Measurements from ENCODE around the gene DZANK1. TPM values are rescaled to one million over a fixed set of nuclear protein-coding genes. Genes with fewer than 3 reads are reported as not detected.

The DZANK1 gene
- total and polyA plus RNA-seq, 2 experiments from 2014 or later, result 7.9 to 8.3 TPM

- Histone ChIP-seq H2AFZ (no peak overlapping the region), H3K36me3 (ENCODE audit: insufficient read depth) (no peaks in the 10 kb centered on the region), H3K9me2 (ENCODE audit: insufficient read depth) (no peaks in the 10 kb centered on the region), H3K4me1 (ENCODE audit: insufficient read depth) (no peaks in the 10 kb centered on the region), H3K79me2 (replicated peaks; ENCODE audit: insufficient read depth) (no peaks in the 10 kb centered on the region), H3K4me2 (no peak overlapping the region), H4K20me1 (replicated peaks; ENCODE audit: insufficient read depth) (no peaks in the 10 kb centered on the region), H3K4me3 (no peak overlapping the region), H3K27me3 (ENCODE audit: insufficient read depth) (no peaks in the 10 kb centered on the region), H3K27ac (ENCODE audit: low read depth) (no peak overlapping the region), H3F3A (replicated peaks; ENCODE audit: low read depth) (no peaks in the 10 kb centered on the region)
- Mint-ChIP-seq H3K36me3 (ENCODE audit: low read depth) (no peaks in the 10 kb centered on the region), H3K27ac (no peak overlapping the region), H3K4me1 (no peaks in the 10 kb centered on the region), H3K9me3 (no peaks in the 10 kb centered on the region), H3K27me3 (ENCODE audit: insufficient read depth, low read depth, poor library complexity) (peaks cover 2% of the 10 kb centered on the region), H3K4me3 (no peak overlapping the region)
- DNase-seq (ENCODE audit: low spot score), result no peak
- no peak for TF ChIP-seq EZH2 (IDR thresholded peaks at IDR 0.05; ENCODE audit: low read depth, unreplicated experiment)
- no peak for ATAC-seq
Measured at GRCh38 chr20:18428490-18429173, 38.2 kb downstream of the DZANK1 start.

GRCh38 chr20:18427214-18427613, 39.6 kb downstream of the DZANK1 start:
- Histone ChIP-seq H3K4me1 (ENCODE audit: insufficient read depth) (peaks cover under 1% of the 10 kb centered on the region; the same call in 1 of the 2 replicates), H3K27ac (ENCODE audit: low read depth) (no peak overlapping the region), H3K4me3 (no peak overlapping the region), H3K27me3 (ENCODE audit: insufficient read depth) (no peaks in the 10 kb centered on the region), H3K4me2 (no peak overlapping the region), H3K9me2 (ENCODE audit: insufficient read depth) (no peaks in the 10 kb centered on the region), H4K20me1 (replicated peaks; ENCODE audit: insufficient read depth) (no peaks in the 10 kb centered on the region), H2AFZ (no peak overlapping the region), H3K79me2 (replicated peaks; ENCODE audit: insufficient read depth) (no peaks in the 10 kb centered on the region), H3F3A (replicated peaks; ENCODE audit: low read depth) (no peaks in the 10 kb centered on the region), H3K36me3 (ENCODE audit: insufficient read depth) (no peaks in the 10 kb centered on the region)
- Mint-ChIP-seq H3K36me3 (ENCODE audit: low read depth) (no peaks in the 10 kb centered on the region), H3K27ac (no peak overlapping the region), H3K4me3 (no peak overlapping the region), H3K4me1 (peaks cover 1% of the 10 kb centered on the region; the same call in 2 of the 3 replicates), H3K27me3 (ENCODE audit: insufficient read depth, low read depth, poor library complexity) (no peaks in the 10 kb centered on the region), H3K9me3 (no peaks in the 10 kb centered on the region)
- ATAC-seq (no peak), DNase-seq (ENCODE audit: low spot score) (no peak)
- TF ChIP-seq POLR2AphosphoS5 (IDR thresholded peaks at IDR 0.05; ENCODE audit: low read depth) (no peak), ZNF331 (CRISPR knock-in tag; IDR thresholded peaks at IDR 0.05; ENCODE audit: low read depth) (no peak), ETS1 (IDR thresholded peaks at IDR 0.05) (no peak), STAT1 (IDR thresholded peaks at IDR 0.05; ENCODE audit: unreplicated experiment) (no peak), CREB1 (CRISPR knock-in tag; IDR thresholded peaks at IDR 0.05; ENCODE audit: low read depth) (no peak), NANOG (IDR thresholded peaks at IDR 0.05; ENCODE audit: borderline replicate concordance) (no peak), CTCF (conservative IDR thresholded peaks at IDR 0.05; ENCODE audit: low read depth in 2 of 2) (no peak), JUNB (IDR thresholded peaks at IDR 0.05; ENCODE audit: unreplicated experiment) (no peak), ZNF114 (CRISPR knock-in tag; IDR thresholded peaks at IDR 0.05) (no peak), EZH2 (IDR thresholded peaks at IDR 0.05; ENCODE audit: low read depth, unreplicated experiment) (no peak)
- TF ChIP-seq, protein P1, sequence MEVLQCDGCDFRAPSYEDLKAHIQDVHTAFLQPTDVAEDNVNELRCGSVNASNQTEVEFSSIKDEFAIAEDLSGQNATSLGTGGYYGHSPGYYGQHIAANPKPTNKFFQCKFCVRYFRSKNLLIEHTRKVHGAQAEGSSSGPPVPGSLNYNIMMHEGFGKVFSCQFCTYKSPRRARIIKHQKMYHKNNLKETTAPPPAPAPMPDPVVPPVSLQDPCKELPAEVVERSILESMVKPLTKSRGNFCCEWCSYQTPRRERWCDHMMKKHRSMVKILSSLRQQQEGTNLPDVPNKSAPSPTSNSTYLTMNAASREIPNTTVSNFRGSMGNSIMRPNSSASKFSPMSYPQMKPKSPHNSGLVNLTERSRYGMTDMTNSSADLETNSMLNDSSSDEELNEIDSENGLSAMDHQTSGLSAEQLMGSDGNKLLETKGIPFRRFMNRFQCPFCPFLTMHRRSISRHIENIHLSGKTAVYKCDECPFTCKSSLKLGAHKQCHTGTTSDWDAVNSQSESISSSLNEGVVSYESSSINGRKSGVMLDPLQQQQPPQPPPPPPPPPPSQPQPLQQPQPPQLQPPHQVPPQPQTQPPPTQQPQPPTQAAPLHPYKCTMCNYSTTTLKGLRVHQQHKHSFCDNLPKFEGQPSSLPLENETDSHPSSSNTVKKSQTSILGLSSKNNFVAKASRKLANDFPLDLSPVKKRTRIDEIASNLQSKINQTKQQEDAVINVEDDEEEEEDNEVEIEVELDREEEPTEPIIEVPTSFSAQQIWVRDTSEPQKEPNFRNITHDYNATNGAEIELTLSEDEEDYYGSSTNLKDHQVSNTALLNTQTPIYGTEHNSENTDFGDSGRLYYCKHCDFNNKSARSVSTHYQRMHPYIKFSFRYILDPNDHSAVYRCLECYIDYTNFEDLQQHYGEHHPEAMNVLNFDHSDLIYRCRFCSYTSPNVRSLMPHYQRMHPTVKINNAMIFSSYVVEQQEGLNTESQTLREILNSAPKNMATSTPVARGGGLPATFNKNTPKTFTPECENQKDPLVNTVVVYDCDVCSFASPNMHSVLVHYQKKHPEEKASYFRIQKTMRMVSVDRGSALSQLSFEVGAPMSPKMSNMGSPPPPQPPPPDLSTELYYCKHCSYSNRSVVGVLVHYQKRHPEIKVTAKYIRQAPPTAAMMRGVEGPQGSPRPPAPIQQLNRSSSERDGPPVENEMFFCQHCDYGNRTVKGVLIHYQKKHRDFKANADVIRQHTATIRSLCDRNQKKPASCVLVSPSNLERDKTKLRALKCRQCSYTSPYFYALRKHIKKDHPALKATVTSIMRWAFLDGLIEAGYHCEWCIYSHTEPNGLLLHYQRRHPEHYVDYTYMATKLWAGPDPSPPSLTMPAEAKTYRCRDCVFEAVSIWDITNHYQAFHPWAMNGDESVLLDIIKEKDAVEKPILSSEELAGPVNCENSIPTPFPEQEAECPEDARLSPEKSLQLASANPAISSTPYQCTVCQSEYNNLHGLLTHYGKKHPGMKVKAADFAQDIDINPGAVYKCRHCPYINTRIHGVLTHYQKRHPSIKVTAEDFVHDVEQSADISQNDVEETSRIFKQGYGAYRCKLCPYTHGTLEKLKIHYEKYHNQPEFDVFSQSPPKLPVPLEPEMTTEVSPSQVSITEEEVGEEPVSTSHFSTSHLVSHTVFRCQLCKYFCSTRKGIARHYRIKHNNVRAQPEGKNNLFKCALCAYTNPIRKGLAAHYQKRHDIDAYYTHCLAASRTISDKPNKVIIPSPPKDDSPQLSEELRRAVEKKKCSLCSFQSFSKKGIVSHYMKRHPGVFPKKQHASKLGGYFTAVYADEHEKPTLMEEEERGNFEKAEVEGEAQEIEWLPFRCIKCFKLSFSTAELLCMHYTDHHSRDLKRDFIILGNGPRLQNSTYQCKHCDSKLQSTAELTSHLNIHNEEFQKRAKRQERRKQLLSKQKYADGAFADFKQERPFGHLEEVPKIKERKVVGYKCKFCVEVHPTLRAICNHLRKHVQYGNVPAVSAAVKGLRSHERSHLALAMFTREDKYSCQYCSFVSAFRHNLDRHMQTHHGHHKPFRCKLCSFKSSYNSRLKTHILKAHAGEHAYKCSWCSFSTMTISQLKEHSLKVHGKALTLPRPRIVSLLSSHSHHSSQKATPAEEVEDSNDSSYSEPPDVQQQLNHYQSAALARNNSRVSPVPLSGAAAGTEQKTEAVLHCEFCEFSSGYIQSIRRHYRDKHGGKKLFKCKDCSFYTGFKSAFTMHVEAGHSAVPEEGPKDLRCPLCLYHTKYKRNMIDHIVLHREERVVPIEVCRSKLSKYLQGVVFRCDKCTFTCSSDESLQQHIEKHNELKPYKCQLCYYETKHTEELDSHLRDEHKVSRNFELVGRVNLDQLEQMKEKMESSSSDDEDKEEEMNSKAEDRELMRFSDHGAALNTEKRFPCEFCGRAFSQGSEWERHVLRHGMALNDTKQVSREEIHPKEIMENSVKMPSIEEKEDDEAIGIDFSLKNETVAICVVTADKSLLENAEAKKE (CRISPR knock-in tag; IDR thresholded peaks at IDR 0.05), result no peak
